Lower leg skin (tissue), 3 donors: ENCODE results near the gene TXNRD2.

Source experiments
- POLR2A ChIP-seq, 2 donors: fragments of 450-650 bp; IDR thresholded peaks; one replicate each; pipeline ENCODE4 v1.6.1; 2016 to 2017; ENCODE audit warnings: antibody characterized with exemption in 2 of 2, mild to moderate bottlenecking in 1 of 2, moderate library complexity in 1 of 2
- TF ChIP-seq, protein P1 (sequence below), 3 donors: fragments of 450-650 bp; IDR thresholded peaks; one replicate each; pipeline ENCODE4 v1.5.1; 2016; ENCODE audit warnings: antibody characterized with exemption in 3 of 3, mild to moderate bottlenecking in 3 of 3, moderate library complexity in 2 of 3

DNA sequence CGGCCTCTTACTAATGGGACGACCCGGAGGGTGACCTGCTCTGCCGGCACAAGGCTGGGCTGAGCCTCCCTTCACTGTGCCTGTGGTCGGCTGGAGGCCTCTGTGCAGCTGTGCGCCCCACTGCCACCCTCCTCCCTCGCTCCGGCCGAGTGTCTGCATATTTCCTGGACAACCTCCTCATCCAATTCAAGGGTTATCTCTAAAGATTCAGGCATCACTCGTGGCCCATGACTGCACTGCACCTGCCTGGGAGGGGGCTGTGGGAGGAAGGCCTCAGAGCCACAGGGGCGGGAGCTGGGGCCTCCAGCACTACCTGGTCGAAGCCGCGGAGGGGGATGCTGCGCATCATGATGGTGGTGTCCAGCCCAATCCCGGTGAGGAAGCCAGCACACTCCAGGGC lies 43.9 kb downstream of the TXNRD2 start:
- no peak for TF ChIP-seq POLR2A (IDR thresholded peaks at IDR 0.05)
- TF ChIP-seq, protein P1, sequence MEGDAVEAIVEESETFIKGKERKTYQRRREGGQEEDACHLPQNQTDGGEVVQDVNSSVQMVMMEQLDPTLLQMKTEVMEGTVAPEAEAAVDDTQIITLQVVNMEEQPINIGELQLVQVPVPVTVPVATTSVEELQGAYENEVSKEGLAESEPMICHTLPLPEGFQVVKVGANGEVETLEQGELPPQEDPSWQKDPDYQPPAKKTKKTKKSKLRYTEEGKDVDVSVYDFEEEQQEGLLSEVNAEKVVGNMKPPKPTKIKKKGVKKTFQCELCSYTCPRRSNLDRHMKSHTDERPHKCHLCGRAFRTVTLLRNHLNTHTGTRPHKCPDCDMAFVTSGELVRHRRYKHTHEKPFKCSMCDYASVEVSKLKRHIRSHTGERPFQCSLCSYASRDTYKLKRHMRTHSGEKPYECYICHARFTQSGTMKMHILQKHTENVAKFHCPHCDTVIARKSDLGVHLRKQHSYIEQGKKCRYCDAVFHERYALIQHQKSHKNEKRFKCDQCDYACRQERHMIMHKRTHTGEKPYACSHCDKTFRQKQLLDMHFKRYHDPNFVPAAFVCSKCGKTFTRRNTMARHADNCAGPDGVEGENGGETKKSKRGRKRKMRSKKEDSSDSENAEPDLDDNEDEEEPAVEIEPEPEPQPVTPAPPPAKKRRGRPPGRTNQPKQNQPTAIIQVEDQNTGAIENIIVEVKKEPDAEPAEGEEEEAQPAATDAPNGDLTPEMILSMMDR (IDR thresholded peaks at IDR 0.05), result no peak
